ENCODE results near the gene SPATA22.
"Not testable (repeated sequence)": the region's sequence is repeated elsewhere in the genome, so short reads cannot be mapped to it uniquely, and the experiment has no call there.

Gene SPATA22

GRCh38 chr17:3433741-3434140 lies 37.9 kb downstream of the SPATA22 start, which contains the start of gene OR1E2:
TSS of gene OR1E2 (minus strand) at chr17:3433841. CDS start at chr17:3433841, 0 bp downstream.
- Histone ChIP-seq H3K9ac (ENCODE audit: low read depth, low read length) (no peak within 1 kb of the TSS), H3K36me3 (ENCODE audit: insufficient read depth, low read length) (no peaks in the 10 kb centered on the region), H3K4me1 (ENCODE audit: insufficient read depth, low read length) (no peaks in the 10 kb centered on the region)

GRCh38 chr17:3433215-3433614 lies 38.4 kb downstream of the SPATA22 start:
- H3K9ac ChIP-seq (ENCODE audit: low read depth, low read length); H3K4me1 ChIP-seq (ENCODE audit: insufficient read depth, low read length); H3K36me3 ChIP-seq (ENCODE audit: insufficient read depth, low read length); H3K9me3 ChIP-seq (ENCODE audit: control insufficient read depth, insufficient read depth, low read length): not testable (repeated sequence)

More at GRCh38 chr17:3433741-3434140, 37.9 kb downstream of the SPATA22 start, which contains the start of gene OR1E2:
- no peaks in the 10 kb centered on the region for H3K9me3 ChIP-seq (ENCODE audit: control insufficient read depth, insufficient read depth, low read length)

GRCh38 chr17:3418222-3418621 lies 53.4 kb downstream of the SPATA22 start:
- H3K9me3 ChIP-seq (ENCODE audit: control insufficient read depth, insufficient read depth, low read length): no peaks in the 10 kb centered on the region
- no peaks in the 10 kb centered on the region for H3K4me1 ChIP-seq (ENCODE audit: insufficient read depth, low read length)
- no peaks in the 10 kb centered on the region for H3K36me3 ChIP-seq (ENCODE audit: insufficient read depth, low read length)
- H3K9ac ChIP-seq (ENCODE audit: low read depth, low read length): no peak overlapping the region

DNA sequence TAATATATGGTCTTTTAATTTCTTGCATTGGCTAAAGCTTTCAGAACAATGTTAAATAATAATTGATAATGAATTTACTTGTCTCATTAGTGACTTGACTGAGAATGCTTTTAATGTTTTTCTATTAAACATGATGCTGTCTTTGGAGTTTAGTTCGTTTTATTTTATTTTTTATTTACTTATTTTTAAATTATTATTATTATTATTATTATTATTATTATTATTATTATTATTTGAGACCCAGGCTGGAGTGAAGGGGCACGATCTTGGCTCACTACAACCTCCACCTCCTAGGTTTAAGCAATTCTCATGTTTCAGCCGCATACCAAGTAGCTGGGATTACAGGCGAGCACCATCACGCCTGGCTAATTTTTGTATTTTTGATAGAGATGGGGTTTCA lies 56.0 kb downstream of the SPATA22 start:
- no peaks in the 10 kb centered on the region for H3K36me3 ChIP-seq (ENCODE audit: insufficient read depth, low read length)

DNA sequence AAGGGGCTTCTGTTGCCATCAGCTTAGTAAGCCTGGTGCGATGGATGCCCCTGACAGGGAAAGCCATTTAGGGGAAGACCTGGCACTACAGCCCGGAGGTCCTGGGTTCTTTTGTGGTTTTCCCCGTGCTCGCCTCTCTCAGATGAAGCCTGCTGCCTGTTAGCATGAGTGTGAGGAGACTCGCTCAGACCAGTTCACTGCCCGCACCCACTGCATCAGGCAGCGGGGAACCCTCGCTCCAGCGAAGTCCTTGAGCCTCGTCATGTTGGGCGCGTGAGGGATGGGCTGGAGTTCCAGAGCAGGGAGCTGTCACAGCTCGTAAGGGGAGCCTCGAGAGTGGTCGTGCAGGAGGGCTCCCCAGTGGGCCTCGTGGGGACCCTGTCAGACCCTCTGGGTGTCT lies 59.4 kb downstream of the SPATA22 start:
- not testable (repeated sequence) for H3K4me1 ChIP-seq (ENCODE audit: insufficient read depth, low read length); H3K9ac ChIP-seq (ENCODE audit: low read depth, low read length); H3K9me3 ChIP-seq (ENCODE audit: control insufficient read depth, insufficient read depth, low read length); H3K36me3 ChIP-seq (ENCODE audit: insufficient read depth, low read length)

More for the DNA sequence above, 56.0 kb downstream of the SPATA22 start:
- Histone ChIP-seq H3K9ac (ENCODE audit: low read depth, low read length) (no peak overlapping the region), H3K4me1 (ENCODE audit: insufficient read depth, low read length) (no peaks in the 10 kb centered on the region), H3K9me3 (ENCODE audit: control insufficient read depth, insufficient read depth, low read length) (no peaks in the 10 kb centered on the region)

- Histone ChIP-seq H3K9ac (ENCODE audit: low read depth, low read length) (no peak within 1 kb of the TSS), H3K4me1 (ENCODE audit: insufficient read depth, low read length) (no peaks in the 10 kb centered on the region), H3K9me3 (ENCODE audit: control insufficient read depth, insufficient read depth, low read length) (no peaks in the 10 kb centered on the region), H3K36me3 (ENCODE audit: insufficient read depth, low read length) (no peaks in the 10 kb centered on the region)
These were observed 60.5 kb downstream of the SPATA22 start, which contains the start of gene OR3A3 for GRCh38 chr17:3411070-3411469. TSS of gene OR3A3 (plus strand) at chr17:3411370.

- H3K9me3 ChIP-seq (ENCODE audit: control insufficient read depth, insufficient read depth, low read length); H3K9ac ChIP-seq (ENCODE audit: low read depth, low read length); H3K36me3 ChIP-seq (ENCODE audit: insufficient read depth, low read length); H3K4me1 ChIP-seq (ENCODE audit: insufficient read depth, low read length): not testable (repeated sequence)
These were observed 67.8 kb downstream of the SPATA22 start for GRCh38 chr17:3403856-3404255.

GRCh38 chr17:3401786-3402185 lies 69.8 kb downstream of the SPATA22 start:
- H3K36me3 ChIP-seq (ENCODE audit: insufficient read depth, low read length): no peaks in the 10 kb centered on the region
- H3K9ac ChIP-seq (ENCODE audit: low read depth, low read length): no peak overlapping the region
- no peaks in the 10 kb centered on the region for H3K9me3 ChIP-seq (ENCODE audit: control insufficient read depth, insufficient read depth, low read length)
- no peaks in the 10 kb centered on the region for H3K4me1 ChIP-seq (ENCODE audit: insufficient read depth, low read length)

GRCh38 chr17:3400055-3400454 lies 71.6 kb downstream of the SPATA22 start:
- no peaks in the 10 kb centered on the region for H3K4me1 ChIP-seq (ENCODE audit: insufficient read depth, low read length)
- H3K36me3 ChIP-seq (ENCODE audit: insufficient read depth, low read length): no peaks in the 10 kb centered on the region
- no peaks in the 10 kb centered on the region for H3K9me3 ChIP-seq (ENCODE audit: control insufficient read depth, insufficient read depth, low read length)
- H3K9ac ChIP-seq (ENCODE audit: low read depth, low read length): no peak overlapping the region

DNA sequence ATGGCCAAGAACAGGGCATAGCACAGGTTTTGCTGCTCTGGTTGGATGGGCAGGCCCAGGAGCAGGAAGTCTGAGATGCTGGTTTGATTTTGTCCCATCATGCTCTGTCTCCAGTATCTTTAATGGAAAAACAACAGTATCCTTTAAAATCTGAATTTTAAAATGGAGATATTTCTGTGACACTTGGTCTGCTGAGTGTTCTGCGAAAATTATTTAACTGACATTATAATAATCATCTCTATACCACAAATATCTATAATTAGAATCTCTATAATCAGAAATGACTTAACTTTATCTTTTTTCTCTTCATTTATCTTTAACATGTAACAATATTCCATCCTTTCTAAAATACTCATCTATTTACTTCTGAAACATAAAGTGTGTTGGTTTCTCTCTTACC lies 73.3 kb downstream of the SPATA22 start, which contains the start of gene OR1E1:
OR1E1 (minus strand) TSS at position 101 of the 400 bp plus-strand sequence; CDS start at position 101, 0 bp downstream.
- no peaks in the 10 kb centered on the region for H3K9me3 ChIP-seq (ENCODE audit: control insufficient read depth, insufficient read depth, low read length)
- H3K9ac ChIP-seq (ENCODE audit: low read depth, low read length): no peak within 1 kb of the TSS
- no peaks in the 10 kb centered on the region for H3K4me1 ChIP-seq (ENCODE audit: insufficient read depth, low read length)
- no peaks in the 10 kb centered on the region for H3K36me3 ChIP-seq (ENCODE audit: insufficient read depth, low read length)

- H3K9me3 ChIP-seq (ENCODE audit: control insufficient read depth, insufficient read depth, low read length); H3K9ac ChIP-seq (ENCODE audit: low read depth, low read length); H3K4me1 ChIP-seq (ENCODE audit: insufficient read depth, low read length); H3K36me3 ChIP-seq (ENCODE audit: insufficient read depth, low read length): not testable (repeated sequence)
These were observed 73.8 kb downstream of the SPATA22 start for GRCh38 chr17:3397801-3398200.

Measured in ES-I3 (cell line).